UCSD-AML1 (cell line): ENCODE results near the gene ANKLE1.
A peak's percentile ranks its signal among the peaks of the same experiment; 100 is the strongest.

Source experiments
- DNase-seq: peaks from one replicate; lab custom pipeline; 2025; ENCODE audit not compliant: unreplicated experiment; lab: John Stamatoyannopoulos, UW

Gene ANKLE1

GRCh38 chr19:17325881-17326594 is 44.3 kb downstream of the ANKLE1 start:
- no peak for DNase-seq

DNA sequence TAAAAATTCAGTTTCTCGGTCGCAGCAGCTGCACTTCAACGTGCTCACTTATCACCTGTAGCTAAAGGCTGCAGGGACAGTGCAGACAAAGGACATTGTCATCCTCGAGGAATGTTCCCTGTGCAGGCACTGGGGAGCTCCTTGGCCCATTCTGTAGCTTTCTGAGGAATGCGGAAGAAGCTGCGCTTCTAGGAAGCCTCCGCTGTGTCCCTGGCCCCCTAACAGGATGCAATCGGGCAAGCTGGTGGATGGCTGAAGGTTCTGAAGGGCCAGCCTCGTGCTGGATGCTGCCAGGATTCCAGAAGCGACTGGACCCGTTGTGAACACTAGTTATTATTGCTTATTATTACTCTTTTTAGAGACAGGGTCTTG is 44.9 kb downstream of the ANKLE1 start:
- DNase-seq = no peak

DNA sequence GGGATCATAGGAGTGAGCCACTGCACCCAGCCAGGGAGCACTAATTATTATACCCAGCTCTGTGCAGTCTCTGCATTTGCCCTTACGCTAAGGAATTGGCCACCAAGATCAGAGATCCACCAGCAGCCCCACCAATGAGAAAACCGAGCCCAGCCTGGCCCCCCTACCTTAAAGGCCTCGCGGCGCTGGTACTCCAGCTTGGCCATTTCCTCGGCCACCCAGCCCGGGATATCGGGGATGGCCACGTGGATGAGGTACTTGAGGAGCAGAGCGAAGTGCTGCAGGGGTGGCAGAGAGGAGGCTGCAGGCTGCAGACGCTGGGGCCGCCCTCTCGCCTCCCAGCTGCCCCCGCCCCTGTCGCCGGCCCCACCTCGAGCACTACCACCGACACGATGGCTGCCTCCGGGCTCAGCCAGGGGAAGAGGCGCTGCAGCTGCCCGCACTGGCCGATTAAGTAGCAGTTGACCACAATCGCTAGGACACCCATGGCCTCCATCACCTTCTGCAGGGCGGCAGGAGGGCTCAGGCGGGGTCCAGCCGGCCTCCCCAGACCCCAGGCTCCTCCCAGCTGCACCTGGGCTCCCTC is 45.5 kb downstream of the ANKLE1 start:
- DNase-seq = no peak

DNA sequence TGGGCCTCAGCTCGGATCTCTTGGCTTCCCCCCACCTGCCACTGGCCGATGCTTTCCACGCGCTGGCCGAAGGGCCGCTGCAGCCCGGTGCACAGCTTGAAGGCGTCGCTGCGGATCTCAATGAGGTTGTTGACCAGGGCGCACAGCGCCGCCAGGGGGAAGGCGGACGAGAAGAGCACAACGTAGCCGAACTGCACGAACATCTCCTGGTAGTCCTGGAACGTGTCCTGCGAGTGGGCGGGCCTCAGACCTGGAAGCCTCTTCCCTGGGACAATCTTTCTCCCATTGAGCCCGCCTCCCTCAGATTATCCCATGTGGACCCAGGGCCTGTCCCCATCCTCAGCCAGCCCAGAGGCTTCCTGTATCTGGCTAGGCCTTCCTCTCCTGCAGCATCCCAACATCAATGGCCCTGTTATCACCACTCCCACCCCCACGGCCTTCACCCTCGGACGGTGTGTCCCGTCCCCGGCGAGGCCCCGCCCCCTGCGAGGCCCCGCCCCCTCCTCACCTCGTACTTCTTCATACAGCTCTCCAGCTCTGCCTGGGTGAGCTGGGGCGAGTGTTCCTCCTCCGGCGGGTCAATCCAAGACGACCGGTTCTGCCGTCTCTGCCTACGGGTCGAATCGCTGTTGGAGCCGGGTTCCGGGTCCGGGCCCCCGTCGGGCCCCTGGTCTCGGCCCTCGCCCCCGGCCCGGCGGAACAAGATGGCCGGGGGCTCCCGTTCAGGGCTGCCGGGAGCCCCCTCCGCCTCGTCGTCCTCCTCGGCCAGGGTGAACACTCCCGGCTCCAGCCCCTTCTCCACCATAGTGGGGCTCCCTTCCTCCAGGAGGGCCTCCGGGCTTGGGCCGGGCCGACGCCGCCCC is 46.2 kb downstream of the ANKLE1 start:
- no peak for DNase-seq

- DNase-seq = no peak
Measured at GRCh38 chr19:17328517-17329365, 47.0 kb downstream of the ANKLE1 start.

DNA sequence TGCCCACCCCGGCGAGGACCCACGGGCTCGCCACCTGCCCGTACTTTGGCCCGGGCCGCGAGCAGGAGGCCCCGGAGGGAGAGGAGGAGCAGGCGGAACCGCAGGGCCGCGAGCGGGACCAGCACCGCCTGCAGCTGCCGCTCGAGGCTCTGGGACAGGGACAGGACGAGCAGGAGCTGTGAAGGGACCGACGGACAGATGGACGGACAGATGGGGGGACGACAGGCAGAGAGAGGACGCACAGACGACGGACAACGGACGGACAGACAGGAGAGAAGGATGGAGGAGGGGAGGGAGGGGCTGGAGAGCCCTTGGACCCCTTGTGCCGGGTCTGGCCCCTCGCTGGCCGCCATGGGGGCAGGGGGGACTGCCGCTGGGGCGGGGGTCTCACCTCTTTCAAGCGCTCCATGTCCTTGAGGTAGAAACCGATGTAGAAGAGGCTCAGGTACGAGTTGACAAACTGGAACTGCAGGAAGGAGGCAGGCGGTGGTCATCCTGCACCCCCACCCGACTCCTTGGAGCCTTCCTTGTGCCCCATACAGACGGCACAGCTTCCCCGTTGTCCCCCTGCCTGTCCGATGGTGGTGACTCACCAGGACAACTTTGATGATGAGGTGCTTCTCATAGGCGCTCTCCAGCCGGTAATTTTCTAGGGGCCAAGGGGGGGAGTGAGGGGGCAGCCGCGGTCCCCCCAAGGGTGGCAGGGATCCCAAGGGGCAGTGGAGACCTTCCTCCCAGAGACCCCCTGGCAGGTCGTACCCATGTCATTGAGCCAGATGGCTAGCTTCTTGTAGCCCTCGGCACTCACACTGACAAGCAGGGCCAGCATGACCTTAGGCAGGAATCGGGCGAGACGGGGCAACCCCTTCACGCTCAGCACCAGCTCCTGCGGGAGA is 47.9 kb downstream of the ANKLE1 start:
- no peak for DNase-seq

DNA sequence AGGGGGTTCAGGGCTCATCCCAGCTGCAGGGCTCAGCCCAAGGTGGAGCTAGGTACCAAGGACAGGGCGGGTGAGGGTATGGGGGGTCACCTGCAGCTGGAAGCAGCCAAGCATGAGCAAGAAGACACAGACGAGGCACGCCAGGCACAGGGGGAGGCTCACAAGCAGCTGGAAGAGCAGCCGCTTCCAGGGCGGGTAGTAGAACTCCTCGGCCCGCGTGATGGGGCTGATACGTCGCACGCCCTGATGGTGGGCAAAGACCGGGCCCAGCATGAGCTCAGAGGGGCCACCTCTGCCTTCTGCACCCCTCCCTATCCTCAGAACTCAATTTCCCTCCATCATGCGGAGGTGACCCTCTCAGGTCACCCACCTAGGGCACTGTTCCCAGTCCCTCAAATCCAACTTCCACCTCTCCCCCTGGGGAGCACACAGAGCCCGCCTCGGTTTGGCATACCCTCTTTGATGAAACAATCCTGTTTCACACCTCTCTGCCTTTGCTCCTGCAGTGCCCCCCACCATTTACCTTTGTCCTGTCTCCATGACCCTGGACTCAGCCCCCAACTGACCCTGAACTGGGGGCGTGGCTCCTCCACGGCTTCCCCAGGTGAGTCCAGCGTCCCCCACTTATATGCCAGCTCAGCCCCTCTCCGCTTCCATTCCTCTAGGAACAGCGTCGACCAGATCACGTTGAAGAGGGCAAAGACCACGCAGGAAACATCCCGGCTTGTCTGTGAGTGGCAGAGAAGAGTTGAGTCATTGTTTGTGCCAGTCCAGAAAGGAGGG is 48.8 kb downstream of the ANKLE1 start:
- DNase-seq = no peak

- DNase-seq = no peak
Measured at GRCh38 chr19:17331045-17331558, 49.4 kb downstream of the ANKLE1 start.

DNA sequence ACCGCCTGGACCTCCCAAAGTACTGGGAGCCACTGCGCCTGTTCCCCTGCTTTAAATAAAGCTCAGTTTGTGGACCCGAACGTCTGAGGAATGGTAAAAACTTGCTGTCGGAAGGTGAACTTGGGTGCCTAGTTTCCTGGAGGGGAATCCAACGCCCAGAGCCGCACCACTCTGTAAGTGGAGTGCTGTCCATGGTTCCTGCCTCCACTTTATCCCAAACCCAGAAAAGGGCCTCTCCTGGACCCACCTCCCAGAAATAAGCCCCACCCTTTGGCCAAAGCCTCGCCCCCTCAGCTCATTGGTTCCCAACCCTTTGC is 50.6 kb downstream of the ANKLE1 start:
- DNase-seq = no peak

DNA sequence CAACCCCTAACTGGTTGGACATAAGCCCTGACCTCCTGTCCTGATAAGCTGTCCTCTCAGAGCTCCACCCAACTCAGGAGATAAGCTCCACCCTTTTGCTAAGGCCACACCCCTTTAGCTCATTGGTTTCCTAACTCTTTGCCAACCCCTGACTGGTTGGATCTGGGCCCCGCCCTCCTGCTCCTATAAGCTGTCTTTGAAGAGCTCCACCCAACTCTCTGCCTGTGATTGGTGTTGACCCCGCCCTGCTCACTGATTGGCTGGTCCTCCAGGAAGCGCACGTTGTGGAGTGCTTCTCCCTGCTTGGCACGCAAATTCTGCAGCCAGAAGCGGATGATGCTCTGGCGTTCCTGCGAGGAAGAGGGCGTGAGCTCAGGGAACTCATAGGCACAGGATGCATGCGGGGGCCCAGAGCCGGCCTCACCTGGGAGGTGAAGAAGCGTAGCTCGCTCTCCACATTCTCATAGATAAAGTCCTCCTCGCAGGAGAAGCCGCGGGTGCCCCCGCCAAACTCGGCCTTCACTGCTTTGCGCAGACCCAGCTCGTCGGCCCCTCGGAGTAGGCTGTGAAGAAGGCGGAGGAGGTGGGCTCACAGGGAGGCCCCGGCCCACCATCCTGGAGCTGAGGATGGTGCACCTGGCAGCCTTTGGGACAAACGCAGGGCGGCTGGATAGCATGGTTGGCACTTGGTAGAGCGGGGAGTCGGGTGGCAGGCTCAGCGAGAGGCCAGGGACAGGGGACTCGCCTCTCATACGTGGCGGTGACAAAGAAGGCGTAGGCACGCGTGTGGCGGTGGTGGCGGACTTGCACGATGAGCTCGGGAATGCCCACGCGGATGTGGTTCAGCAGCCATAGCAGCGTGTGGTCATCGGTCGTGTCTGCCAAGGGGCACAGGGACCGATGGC is 51.2 kb downstream of the ANKLE1 start:
- DNase-seq = peak; percentile 48

DNA sequence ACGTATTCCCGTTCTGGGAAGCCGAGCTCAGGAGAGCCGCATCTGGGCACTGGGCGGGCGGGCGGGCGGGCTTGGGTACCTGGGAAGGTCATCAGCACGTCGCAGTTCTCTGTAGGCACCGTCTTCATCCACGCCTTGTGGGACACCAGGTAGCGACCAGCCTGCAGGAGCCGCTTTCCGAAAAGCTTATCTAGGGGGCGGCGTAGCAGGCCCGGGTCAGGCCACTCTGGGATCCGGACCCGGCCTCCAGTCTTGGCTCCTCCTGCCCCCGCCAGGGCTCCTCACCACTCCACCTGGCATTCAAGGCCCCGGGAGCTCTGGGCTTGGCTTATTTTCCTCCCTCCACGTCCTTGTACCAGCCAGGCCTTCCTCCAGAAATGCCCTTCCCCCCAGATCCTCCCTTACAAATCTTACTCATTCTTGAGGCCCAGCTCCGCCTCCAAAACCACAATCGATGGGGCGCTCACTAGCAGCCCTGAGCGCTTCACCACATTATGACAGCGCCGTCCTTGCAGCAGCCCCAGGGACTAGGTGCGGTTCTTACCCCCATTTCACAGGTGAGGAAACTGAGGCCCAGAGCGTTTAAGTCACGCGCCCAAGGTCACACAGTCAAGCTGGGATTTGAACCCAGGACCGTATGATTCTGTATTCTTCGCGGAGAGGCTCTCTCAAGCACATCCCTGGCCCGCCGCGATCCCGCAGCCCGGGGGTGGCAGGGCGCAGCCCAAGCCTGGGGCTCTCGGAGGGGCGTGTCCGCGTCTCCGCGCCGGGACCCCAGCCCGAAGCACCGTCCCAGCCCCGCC is 52.1 kb downstream of the ANKLE1 start:
- DNase-seq = peak; percentile 74

DNA sequence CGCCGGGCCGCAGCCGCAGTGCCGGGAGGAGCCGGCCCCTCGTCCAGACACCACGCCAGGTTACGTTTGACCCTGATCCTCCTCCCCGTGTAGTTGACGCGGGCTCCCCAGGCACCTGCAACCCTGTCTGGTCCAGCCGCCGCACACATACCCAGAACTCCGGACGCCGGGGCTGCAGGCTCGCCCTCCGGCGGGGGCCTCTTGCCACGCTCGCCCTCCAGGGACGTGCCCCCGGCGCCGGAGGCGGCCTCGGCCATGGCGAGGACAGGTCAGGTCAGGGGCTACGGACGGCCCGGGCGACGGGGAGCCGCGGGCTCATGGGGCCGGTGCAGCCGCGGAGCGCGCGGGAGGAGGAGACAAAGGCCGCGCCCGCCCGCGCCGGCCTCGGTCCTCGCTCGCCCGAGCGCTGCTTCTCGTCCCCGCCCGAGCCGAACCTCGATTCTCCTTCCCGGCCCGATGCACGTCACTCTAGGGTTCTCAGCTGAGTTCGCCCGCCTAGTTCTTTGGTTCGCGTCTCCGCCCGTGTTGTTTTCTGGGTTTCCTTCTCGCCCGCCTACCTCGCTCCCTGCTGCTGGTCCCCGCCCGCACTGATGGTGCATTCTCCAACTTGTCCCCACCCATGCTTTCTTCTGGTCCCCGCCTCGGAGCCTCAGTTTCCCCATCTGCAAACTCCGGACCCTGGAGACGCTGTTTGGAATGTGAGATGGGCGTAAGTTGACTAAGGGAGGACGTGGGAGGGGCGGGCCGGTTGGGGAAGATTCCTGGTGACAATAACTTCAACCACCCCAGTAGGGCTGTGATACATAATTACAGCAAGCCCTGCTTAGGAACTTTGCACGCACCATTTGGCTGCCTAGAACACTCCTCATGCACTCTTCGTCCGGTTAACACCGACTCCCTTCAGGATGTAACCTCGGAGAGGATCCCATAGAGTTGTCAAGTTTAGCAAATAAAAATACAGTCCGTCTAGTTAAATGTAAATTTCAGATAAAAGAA is 53.0 kb downstream of the ANKLE1 start, which contains the start of gene ANO8:
Gene ANO8 (minus strand): TSS at position 442 of the 996 bp plus-strand sequence. CDS start 185 bp downstream, at position 257.
- peak; percentile 96 for DNase-seq

- DNase-seq = no peak
Measured at GRCh38 chr19:17335575-17335974, 53.9 kb downstream of the ANKLE1 start.
